Liver (tissue), 9 donors: ENCODE results near the gene RAB3C. TPM values are rescaled to one million over a fixed set of nuclear protein-coding genes. Genes with fewer than 3 reads are reported as not detected.

ENCODE experiments used
- DNase-seq: peaks from one replicate; pipeline ENCODE4 v3.0.0-alpha.2; 2017; ENCODE audit warnings: low spot score
- H3K27ac ChIP-seq, 2 donors: one replicate each; pipeline ENCODE4 v1.7.0; 2013; ENCODE audit warnings: inconsistent platforms in 2 of 2, low read length in 2 of 2, control low read depth in 1 of 2, low read depth in 1 of 2, mild to moderate bottlenecking in 1 of 2
- H3K27me3 ChIP-seq, 4 donors: one replicate each; pipeline versions ENCODE4 v1.6.1 to v1.7.0; 2013; ENCODE audit warnings: low read length in 3 of 4, inconsistent platforms in 1 of 4, mild to moderate bottlenecking in 1 of 4, moderate library complexity in 1 of 4; ENCODE audit not compliant: control insufficient read depth in 4 of 4, insufficient read depth in 4 of 4
- H3K36me3 ChIP-seq, 4 donors: one replicate each; pipeline versions ENCODE4 v1.6.1 to v1.7.0; 2013; ENCODE audit warnings: low read length in 3 of 4, mild to moderate bottlenecking in 3 of 4, low read depth in 1 of 4, moderate library complexity in 1 of 4; ENCODE audit not compliant: control insufficient read depth in 4 of 4, insufficient read depth in 3 of 4
- H3K4me1 ChIP-seq, 4 donors: one replicate each; pipeline versions ENCODE4 v1.6.1 to v1.7.0; 2013; ENCODE audit warnings: low read length in 3 of 4, mild to moderate bottlenecking in 3 of 4, moderate library complexity in 1 of 4; ENCODE audit not compliant: control insufficient read depth in 4 of 4, insufficient read depth in 4 of 4
- H3K4me3 ChIP-seq, 3 donors: one replicate each; pipeline versions ENCODE4 v1.6.1 to v1.7.0; 2013; ENCODE audit warnings: low read length in 3 of 3, control low read depth in 1 of 3, low read depth in 1 of 3, mild to moderate bottlenecking in 1 of 3
- H3K9ac ChIP-seq, 2 donors: one replicate each; pipeline ENCODE4 v1.7.0; 2013; ENCODE audit warnings: low read length in 2 of 2, mild to moderate bottlenecking in 2 of 2, moderate library complexity in 2 of 2, control low read depth in 1 of 2, low read depth in 1 of 2
- H3K9me3 ChIP-seq, 4 donors: one replicate each; pipeline versions ENCODE4 v1.6.1 to v1.7.0; 2013; ENCODE audit warnings: low read length in 3 of 4; ENCODE audit not compliant: control insufficient read depth in 4 of 4
- CTCF ChIP-seq: fragments of 150-350 bp; IDR thresholded peaks from 2 replicates; pipeline ENCODE4 v1.5.1; 2017; ENCODE audit warnings: improper control_type of control experiment, low read depth, low read length; ENCODE audit not compliant: missing input control
- FOXA1 ChIP-seq: IDR thresholded peaks from 2 replicates; pipeline ENCODE4 v1.6.1; 2016; ENCODE audit warnings: antibody characterized with exemption
- GABPA ChIP-seq, 2 donors: IDR thresholded peaks in 1 of 2; conservative IDR thresholded peaks in 1 of 2; 2 replicates each; pipeline ENCODE4 v1.6.1; 2016; ENCODE audit warnings: antibody characterized with exemption in 2 of 2, mild to moderate bottlenecking in 1 of 2, moderate library complexity in 1 of 2
- HNF4A ChIP-seq, 2 donors: conservative IDR thresholded peaks; 2 replicates each; pipeline ENCODE4 v1.6.1; 2016; ENCODE audit warnings: antibody characterized with exemption in 2 of 2, mild to moderate bottlenecking in 2 of 2
- HNF4G ChIP-seq: IDR thresholded peaks from 2 replicates; pipeline ENCODE4 v1.6.1; 2016; ENCODE audit warnings: antibody characterized with exemption
- JUND ChIP-seq, 2 donors: IDR thresholded peaks; 2 replicates each; pipeline ENCODE4 v1.6.1; 2016; ENCODE audit warnings: antibody characterized with exemption in 2 of 2
- RAD21 ChIP-seq, 2 donors: IDR thresholded peaks; 2 replicates each; pipeline ENCODE4 v1.6.1; 2016; ENCODE audit warnings: antibody characterized with exemption in 2 of 2, mild to moderate bottlenecking in 2 of 2
- REST ChIP-seq: IDR thresholded peaks from 2 replicates; pipeline ENCODE4 v1.6.1; 2016; ENCODE audit warnings: antibody characterized with exemption, mild to moderate bottlenecking
- RXRA ChIP-seq, 2 donors: IDR thresholded peaks; 2 replicates each; pipeline ENCODE4 v1.6.1; 2017 to 2018; ENCODE audit warnings: antibody characterized with exemption in 2 of 2, mild to moderate bottlenecking in 1 of 2
- ZBTB33 ChIP-seq: IDR thresholded peaks from 2 replicates; pipeline ENCODE4 v1.6.1; 2016; ENCODE audit warnings: antibody characterized with exemption
- WGBS: extraction: QIAGEN DNeasy Blood & Tissue Kit; methylation state at CpG from one replicate; pipeline ENCODE4 v1.1.7; 2013; 5-methylcytosine and 5-hydroxymethylcytosine counted together
- polyA plus RNA-seq, 2 donors: library from polyadenylated mRNA; stranded (reverse) in 1 of 2; unstranded in 1 of 2; fragments of 200-250 nt in 1 of 2; fragments of >200 nt in 1 of 2; fragmentation: Nextera tagmentation in 1 of 2; extraction: Ambion mirVana in 1 of 2; gene quantifications; one replicate each; pipeline versions ENCODE4 v1.2.1 to v1.2.3, GENCODE V29; 2013 to 2015
- total RNA-seq, 2 donors: library from RNA; depleted of rRNA; stranded (reverse); fragments of >200 nt; gene quantifications; one replicate each; pipeline ENCODE4 v1.2.3, GENCODE V29; 2014
- donor health status: healthy.
- donor health status: healthy.
- donor health status: healthy.
- donor health status: healthy.
- donor health status: healthy.

The RAB3C gene
- total and polyA plus RNA-seq, 4 donors, result 0.72 to 4.6 (median 1.3) TPM

- Histone ChIP-seq H3K9ac (no peak overlapping the region), H3K27me3 (no peaks in the 10 kb centered on the region), H3K27ac (no peak overlapping the region), H3K4me1 (no peaks in the 10 kb centered on the region), H3K9me3 (no peaks in the 10 kb centered on the region), H3K4me3 (no peak overlapping the region), H3K36me3 (no peaks in the 10 kb centered on the region)
- TF ChIP-seq FOXA1 (no peak), HNF4G (no peak)
- DNase-seq, result no peak
These were observed 214.1 kb downstream of the RAB3C start for GRCh38 chr5:58797021-58797420.

GRCh38 chr5:58800356-58800755, 217.5 kb downstream of the RAB3C start:
- H3K4me1 ChIP-seq, result no peaks in the 10 kb centered on the region
- H3K27ac ChIP-seq, result no peak overlapping the region
- no peak overlapping the region for H3K4me3 ChIP-seq
- no peaks in the 10 kb centered on the region for H3K36me3 ChIP-seq
- DNase-seq, result no peak
- H3K9ac ChIP-seq, result no peak overlapping the region
- no peaks in the 10 kb centered on the region for H3K27me3 ChIP-seq
- H3K9me3 ChIP-seq, result no peaks in the 10 kb centered on the region
- TF ChIP-seq RAD21 (IDR thresholded peaks at IDR 0.05) (no peak), HNF4A (conservative IDR thresholded peaks at IDR 0.05) (no peak), RXRA (IDR thresholded peaks at IDR 0.05) (no peak), ZBTB33 (no peak), REST (no peak), JUND (IDR thresholded peaks at IDR 0.05) (no peak), CTCF (no peak), GABPA (IDR thresholded peaks at IDR 0.05 in 1 of 2, conservative IDR thresholded peaks at IDR 0.05 in 1 of 2) (no peak)
- 77% methylated on average over 7 of the region's 7 CpGs for WGBS
